ENCODE results near the gene RAET1L. TPM values are rescaled to one million over a fixed set of nuclear protein-coding genes. Genes with fewer than 3 reads are reported as not detected.

RAET1L gene
- total and polyA plus RNA-seq, 3 donors from 2014 or later: 0.43 TPM; not detected in 2

DNA sequence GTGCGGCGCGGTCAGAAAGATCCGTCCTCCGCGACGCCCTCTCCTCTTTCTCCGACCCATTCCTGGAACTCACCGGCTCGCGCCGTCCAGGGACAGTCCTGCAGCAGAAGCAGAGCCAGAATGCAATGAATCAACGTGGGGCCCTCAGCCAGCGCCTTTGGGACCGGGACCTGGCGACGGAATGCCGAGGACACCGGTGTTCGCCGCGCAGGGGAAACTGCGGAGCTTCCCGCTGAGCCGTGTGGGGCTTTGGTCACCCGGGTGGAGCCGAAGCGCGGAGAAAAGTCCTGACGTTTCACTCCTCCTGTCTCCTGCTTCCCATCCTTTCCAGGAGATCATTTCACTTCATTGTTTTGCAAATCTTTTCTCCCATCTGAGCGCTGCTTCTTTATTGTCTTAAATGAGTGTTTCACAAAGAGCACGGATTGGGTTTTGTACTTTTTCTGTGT is 35.1 kb downstream of the RAET1L start:
- WGBS, 2 donors: 2% methylated on average over 21 to 32 of the region's 32 CpGs

DNA sequence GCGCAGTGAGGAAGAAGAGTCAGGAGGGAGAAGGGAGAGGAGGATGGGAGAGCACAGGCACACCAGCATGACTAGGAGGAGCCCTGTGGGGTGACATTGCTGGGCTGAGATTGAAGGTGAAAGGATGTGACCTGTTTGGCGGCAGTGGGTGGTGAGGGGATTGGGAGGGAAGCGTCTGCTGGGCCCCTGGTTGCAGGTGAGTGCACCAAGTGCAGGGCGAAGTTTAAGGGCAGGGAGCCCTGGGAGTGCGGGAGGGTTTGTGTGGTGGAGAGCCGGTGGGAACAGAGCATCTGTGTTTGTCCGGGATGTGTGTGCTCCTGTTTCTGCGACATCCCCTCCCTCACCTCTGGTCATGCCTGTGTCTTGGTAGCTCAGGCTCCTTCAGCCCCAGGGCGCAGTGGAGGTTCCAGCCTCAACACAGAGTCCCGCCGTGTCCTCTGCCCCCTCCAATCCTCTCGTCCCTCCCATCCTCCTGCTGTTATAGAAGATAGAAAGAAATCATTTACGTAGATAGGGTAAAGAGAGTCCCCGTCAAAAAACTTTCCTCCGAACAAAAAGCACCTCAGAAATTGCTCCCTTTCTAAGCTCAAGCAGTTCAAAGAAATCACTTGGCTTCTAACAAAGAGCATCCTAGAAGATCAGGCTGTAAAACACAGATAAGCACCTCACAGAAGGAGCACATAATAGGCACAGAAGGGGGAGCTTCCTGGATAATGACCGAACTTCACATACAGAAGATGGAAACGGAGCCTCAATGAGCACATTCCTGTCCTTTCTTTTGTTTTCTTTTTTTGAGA is 36.6 kb downstream of the RAET1L start:
- H3K4me1 ChIP-seq: peaks cover 7% of the 10 kb centered on the region
- no peak for DNase-seq
- H3K9me3 ChIP-seq: no peaks in the 10 kb centered on the region
- H3K27me3 ChIP-seq: no peaks in the 10 kb centered on the region
- no peaks in the 10 kb centered on the region for H3K36me3 ChIP-seq (ENCODE audit: low read depth, missing control alignments)
- no peak for TF ChIP-seq POLR2A (IDR thresholded peaks at IDR 0.05)
- TF ChIP-seq, protein P1, sequence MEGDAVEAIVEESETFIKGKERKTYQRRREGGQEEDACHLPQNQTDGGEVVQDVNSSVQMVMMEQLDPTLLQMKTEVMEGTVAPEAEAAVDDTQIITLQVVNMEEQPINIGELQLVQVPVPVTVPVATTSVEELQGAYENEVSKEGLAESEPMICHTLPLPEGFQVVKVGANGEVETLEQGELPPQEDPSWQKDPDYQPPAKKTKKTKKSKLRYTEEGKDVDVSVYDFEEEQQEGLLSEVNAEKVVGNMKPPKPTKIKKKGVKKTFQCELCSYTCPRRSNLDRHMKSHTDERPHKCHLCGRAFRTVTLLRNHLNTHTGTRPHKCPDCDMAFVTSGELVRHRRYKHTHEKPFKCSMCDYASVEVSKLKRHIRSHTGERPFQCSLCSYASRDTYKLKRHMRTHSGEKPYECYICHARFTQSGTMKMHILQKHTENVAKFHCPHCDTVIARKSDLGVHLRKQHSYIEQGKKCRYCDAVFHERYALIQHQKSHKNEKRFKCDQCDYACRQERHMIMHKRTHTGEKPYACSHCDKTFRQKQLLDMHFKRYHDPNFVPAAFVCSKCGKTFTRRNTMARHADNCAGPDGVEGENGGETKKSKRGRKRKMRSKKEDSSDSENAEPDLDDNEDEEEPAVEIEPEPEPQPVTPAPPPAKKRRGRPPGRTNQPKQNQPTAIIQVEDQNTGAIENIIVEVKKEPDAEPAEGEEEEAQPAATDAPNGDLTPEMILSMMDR (IDR thresholded peaks at IDR 0.05): no peak
- intact Hi-C loops (cut with DNase I; ENCODE audit: low total_unique reads): no loop called here
- 6 to 8% methylated on average over 16 to 17 of the region's 17 CpGs for WGBS, 2 donors
- H3K27ac ChIP-seq: no peak overlapping the region
- no peak overlapping the region for H3K4me3 ChIP-seq

More for the DNA sequence above, 35.1 kb downstream of the RAET1L start:
- peak overlapping the region in 1 of 2 donors; percentile 12 for H3K4me3 ChIP-seq
- no peaks in the 10 kb centered on the region for H3K36me3 ChIP-seq (ENCODE audit: low read depth, missing control alignments)
- intact Hi-C loops (cut with DNase I; ENCODE audit: low total_unique reads): no loop called here
- H3K27me3 ChIP-seq: no peaks in the 10 kb centered on the region
- no peaks in the 10 kb centered on the region for H3K9me3 ChIP-seq
- H3K27ac ChIP-seq: no peak overlapping the region
- no peak for DNase-seq
- TF ChIP-seq, protein P1 (IDR thresholded peaks at IDR 0.05): no peak
- no peak for TF ChIP-seq POLR2A (IDR thresholded peaks at IDR 0.05)
- H3K4me1 ChIP-seq: peaks cover 7% of the 10 kb centered on the region

DNA sequence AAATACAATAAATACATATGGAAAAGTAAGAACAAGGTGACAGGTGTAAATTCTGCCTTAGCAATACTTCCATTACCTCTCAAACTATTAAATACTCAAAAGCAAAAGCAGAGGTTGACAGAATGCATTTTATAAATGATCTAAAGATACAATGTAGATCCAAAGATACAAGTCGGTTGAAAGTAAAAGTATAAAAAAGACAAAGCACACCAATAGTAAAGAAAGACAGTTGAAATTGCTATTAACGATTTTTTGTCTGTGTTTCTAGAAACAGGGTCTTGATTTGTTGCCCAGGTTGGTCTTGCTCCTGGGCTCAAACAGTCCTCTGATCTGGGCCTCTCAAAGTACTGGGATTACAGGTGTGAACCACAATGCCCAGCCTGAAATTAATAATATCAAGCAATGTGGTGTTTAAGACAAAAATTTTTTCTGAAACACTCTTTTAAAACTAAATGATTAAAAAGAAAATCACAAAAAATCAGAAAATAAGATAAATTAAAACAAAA is 37.7 kb downstream of the RAET1L start:
- Histone ChIP-seq H3K9me3 (no peaks in the 10 kb centered on the region), H3K4me1 (peaks cover 7% of the 10 kb centered on the region), H3K27ac (no peak overlapping the region), H3K36me3 (ENCODE audit: low read depth, missing control alignments) (no peaks in the 10 kb centered on the region), H3K4me3 (no peak overlapping the region), H3K27me3 (no peaks in the 10 kb centered on the region)
- intact Hi-C loops (cut with DNase I; ENCODE audit: low total_unique reads): no loop called here
- no peak for TF ChIP-seq POLR2A (IDR thresholded peaks at IDR 0.05)
- TF ChIP-seq, protein P1 (IDR thresholded peaks at IDR 0.05): no peak
- no peak for DNase-seq
- 37 to 42% methylated on average over 2 of the region's 2 CpGs for WGBS, 2 donors

DNA sequence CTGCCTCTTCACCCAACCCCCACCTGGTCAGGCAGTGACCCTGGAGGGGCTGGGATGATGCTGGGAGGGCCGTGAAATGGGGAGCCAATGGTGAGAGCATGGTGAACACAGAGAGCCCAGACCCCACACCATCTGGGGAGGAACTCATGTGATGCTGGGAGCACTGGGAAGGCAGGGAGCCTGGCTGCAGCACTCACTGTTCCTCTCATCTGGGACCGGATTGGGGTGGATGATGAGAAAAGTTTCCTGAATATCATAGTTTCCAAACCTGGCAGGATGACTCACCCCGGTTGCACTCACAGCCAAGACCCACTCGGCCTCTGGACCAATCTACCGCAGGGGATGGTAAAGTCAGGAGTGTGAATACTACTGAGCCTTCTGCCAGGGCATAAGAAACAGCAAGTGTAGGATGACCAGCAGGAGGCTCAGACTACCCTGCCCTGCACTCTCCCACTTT is 39.8 kb downstream of the RAET1L start:
- peaks cover 4% of the 10 kb centered on the region for H3K4me1 ChIP-seq
- H3K4me3 ChIP-seq: no peak overlapping the region
- H3K27me3 ChIP-seq: no peaks in the 10 kb centered on the region
- H3K36me3 ChIP-seq (ENCODE audit: low read depth, missing control alignments): no peaks in the 10 kb centered on the region
- WGBS, 2 donors: 36 to 48% methylated on average over 5 of the region's 5 CpGs
- intact Hi-C loops (cut with DNase I; ENCODE audit: low total_unique reads): no loop called here
- no peak for TF ChIP-seq POLR2A (IDR thresholded peaks at IDR 0.05)
- TF ChIP-seq, protein P1 (IDR thresholded peaks at IDR 0.05): no peak
- H3K27ac ChIP-seq: no peak overlapping the region
- no peak for DNase-seq
- H3K9me3 ChIP-seq: no peaks in the 10 kb centered on the region

All from testis (tissue), 3 donors.